Jurkat, Clone E6-1 (cell line): Measurements from ENCODE around the gene MCTP1.
A peak's percentile ranks its signal among the peaks of the same experiment; 100 is the strongest.
"Not testable (repeated sequence)": the region's sequence is repeated elsewhere in the genome, so short reads cannot be mapped to it uniquely, and the experiment has no call there.

ENCODE experiments used
- DNase-seq: peaks from one replicate; pipeline ENCODE4 v3.0.0-alpha.2; 2011; ENCODE audit warnings: low read depth, low spot score
- H3K4me3 ChIP-seq: 2 replicates; pipeline ENCODE4 v1.5.1; 2011; ENCODE audit warnings: mild to moderate bottlenecking, low read length, control low read depth, moderate library complexity

MCTP1 gene

GRCh38 chr5:95018946-95019345 lies 265.9 kb downstream of the MCTP1 start:
- DNase-seq, result no peak
- H3K4me3 ChIP-seq, result no peak overlapping the region

DNA sequence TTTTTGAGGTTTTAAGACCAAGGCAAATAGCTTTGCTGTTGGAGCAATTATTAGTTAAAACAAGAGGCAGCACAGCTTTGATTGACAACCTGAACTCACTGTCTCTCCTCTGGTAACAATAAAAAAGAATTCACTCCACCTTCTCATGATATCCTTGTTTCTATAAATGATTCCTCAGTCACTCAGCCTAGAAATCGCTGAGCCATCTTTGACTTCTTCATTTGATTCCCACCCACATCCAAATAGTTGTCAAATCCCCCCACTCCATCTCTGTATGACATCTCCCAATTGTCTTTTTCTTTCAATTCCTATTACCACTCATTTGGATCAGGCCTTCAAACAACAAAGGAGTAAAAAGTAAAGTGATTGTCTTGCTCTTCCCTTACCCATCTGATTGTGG lies 266.4 kb downstream of the MCTP1 start:
- no peak overlapping the region for H3K4me3 ChIP-seq
- no peak for DNase-seq

DNA sequence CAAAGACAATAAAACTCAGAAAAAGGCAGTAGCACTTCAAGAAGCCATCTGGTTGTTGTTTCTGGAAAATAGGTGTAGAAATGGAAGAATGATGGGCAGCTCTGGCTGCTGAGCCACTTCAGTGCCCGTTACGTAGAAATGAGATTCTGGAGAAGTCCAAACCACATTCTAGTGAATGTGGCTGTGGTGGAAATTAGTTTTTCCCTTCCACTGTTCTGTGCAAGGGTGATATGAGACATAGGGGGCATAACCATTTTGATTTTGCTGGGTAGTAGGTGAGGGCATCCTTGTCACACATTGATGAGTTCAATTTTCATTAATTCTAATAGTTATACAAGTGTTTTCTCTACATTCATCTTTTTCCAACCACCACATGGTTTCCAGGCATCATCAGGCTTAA lies 275.1 kb downstream of the MCTP1 start:
- no peak overlapping the region for H3K4me3 ChIP-seq
- no peak for DNase-seq

GRCh38 chr5:95007921-95008597 lies 276.8 kb downstream of the MCTP1 start:
- DNase-seq, result no peak
- H3K4me3 ChIP-seq, result no peak overlapping the region

- no peak for DNase-seq
Observed at GRCh38 chr5:95005811-95006210, 279.1 kb downstream of the MCTP1 start.

DNA sequence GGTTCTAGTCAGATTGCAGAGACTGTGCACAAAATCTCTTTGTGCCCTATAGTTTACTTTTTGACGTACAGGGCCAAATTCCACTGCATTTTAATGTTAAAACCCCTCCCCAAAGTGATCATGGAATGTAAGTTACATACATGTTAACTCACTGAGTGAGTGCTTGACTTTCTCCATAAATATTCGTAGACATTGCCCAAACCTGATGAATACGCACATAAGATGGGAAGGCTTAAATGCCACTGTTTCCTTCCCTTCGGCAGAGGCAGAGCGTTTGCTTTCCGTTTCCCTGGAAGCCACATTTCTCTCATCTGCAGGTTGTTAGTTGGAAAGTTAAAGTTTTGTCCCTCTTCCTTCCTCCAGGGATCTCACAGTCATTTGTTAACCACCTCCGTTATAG lies 286.2 kb downstream of the MCTP1 start:
- no peak overlapping the region for H3K4me3 ChIP-seq
- no peak for DNase-seq

More at GRCh38 chr5:95005811-95006210, 279.1 kb downstream of the MCTP1 start:
- no peak overlapping the region for H3K4me3 ChIP-seq

DNA sequence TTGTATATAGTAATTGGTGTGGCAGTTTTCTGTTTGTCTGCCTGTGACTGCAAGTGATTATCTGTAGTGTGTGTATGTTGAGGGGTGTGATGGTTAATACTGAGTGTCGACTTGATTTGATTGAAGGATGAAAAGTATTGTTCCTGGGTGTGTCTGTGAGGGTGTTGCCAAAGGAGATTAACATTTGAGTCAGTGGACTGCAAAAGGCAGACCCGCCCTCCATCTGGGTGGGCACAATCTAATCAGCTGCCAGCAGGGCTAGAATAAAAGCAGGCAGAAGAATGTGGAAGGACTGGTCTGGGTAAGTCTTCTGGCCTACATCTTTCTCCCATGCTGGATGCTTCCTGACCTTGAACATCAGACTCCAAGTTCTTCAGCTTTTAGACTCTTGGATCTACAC lies 290.4 kb downstream of the MCTP1 start:
- H3K4me3 ChIP-seq, DNase-seq: not testable (repeated sequence)

GRCh38 chr5:94993491-94993890 lies 291.4 kb downstream of the MCTP1 start:
- no peak overlapping the region for H3K4me3 ChIP-seq
- DNase-seq, result no peak

GRCh38 chr5:94992325-94992724 lies 292.6 kb downstream of the MCTP1 start:
- no peak for DNase-seq
- no peak overlapping the region for H3K4me3 ChIP-seq

GRCh38 chr5:94983861-94984535 lies 300.9 kb downstream of the MCTP1 start:
- no peak overlapping the region for H3K4me3 ChIP-seq

DNA sequence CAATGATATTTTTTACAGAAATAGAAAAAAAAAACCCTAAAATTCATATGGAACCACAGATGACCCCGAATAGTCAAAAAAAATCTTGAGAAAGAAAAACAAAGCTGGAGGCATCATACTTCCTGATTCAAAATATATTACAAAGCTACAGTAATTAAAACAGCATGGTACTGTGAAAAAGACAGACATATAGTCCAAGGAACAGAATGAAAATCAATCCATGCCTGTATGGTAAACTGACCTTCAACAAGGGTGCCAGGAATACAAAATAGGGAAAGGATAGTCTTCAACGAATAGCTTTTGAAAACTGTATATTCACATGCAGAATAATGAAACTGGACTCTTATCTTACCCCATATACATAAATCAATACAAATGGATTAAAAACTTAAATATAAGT lies 307.5 kb downstream of the MCTP1 start:
- H3K4me3 ChIP-seq, result no peak overlapping the region
- no peak for DNase-seq

More at GRCh38 chr5:94983861-94984535, 300.9 kb downstream of the MCTP1 start:
- no peak for DNase-seq

DNA sequence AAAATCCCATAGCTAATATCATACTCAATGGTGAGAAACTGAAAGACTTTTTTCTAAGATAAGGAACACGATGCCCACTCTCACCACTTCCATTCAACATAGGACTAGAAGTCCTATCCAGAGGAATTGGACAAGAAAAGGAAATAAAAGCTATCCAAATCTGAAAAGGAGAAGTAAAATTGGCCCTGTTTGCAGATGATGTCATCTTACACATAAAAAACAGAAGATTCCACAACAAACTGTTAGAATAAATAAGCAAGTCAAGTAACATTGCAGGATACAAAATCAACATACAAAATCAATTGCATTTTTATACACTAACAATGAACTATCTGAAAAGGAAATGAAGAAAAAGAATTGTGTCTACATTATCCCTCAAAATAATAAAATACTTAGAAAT lies 308.0 kb downstream of the MCTP1 start:
- H3K4me3 ChIP-seq, result no peak overlapping the region
- no peak for DNase-seq

- H3K4me3 ChIP-seq, result no peak overlapping the region
- DNase-seq, result no peak
Observed at GRCh38 chr5:94972268-94972667, 312.6 kb downstream of the MCTP1 start.

DNA sequence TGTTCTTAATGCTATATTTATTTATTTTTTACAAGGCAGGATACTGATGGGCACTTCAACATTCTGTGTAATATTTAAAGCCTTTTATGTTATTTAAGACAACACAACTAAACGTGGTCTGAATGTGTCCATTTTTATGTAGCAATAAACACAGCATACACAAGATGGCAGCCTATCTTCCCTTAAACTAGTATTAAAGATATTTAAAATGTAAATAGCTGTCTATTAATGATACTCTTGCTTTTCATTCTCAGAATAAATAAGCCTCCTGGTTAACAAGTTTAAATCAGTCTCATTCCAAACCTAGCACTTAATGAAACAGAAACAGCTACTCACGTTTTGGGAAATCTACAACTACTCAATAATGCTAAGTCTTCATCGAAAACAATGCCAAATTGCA lies 315.7 kb downstream of the MCTP1 start:
- peak; percentile 8 for DNase-seq

DNA sequence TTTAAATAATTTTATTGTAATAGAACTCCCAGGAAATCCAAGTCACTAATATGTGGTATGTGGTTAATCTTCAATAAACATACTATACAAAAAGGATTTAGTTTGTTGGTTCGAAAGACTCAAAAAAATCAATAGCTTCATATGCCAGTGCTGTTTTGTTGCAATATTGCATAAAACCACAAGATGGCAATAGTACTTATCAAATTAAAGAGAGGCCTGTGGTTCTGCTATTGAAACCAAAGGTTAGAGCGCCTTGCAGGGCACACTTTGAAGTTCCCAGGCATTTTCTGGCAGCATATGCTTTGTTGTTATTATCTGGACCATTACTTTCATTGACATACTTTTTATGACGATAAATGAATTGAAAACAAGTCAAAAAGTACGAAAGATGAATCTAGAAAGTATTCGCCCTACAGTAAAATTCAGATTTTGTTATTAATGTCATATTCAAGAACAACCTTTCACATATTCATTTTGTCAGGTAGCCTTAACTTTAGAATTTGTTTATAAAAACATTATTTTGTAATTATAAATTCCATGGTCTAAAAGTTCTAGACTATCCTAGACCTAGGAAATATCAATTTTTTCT lies 316.3 kb downstream of the MCTP1 start:
- H3K4me3 ChIP-seq, result no peak overlapping the region
- peak; percentile 70 for DNase-seq

More for the DNA sequence above, 315.7 kb downstream of the MCTP1 start:
- H3K4me3 ChIP-seq, result no peak overlapping the region

GRCh38 chr5:94967525-94967924 lies 317.4 kb downstream of the MCTP1 start:
- no peak for DNase-seq
- H3K4me3 ChIP-seq, result no peak overlapping the region

- not testable (repeated sequence) for DNase-seq, H3K4me3 ChIP-seq
Observed at GRCh38 chr5:94959279-94959678, 325.6 kb downstream of the MCTP1 start.

DNA sequence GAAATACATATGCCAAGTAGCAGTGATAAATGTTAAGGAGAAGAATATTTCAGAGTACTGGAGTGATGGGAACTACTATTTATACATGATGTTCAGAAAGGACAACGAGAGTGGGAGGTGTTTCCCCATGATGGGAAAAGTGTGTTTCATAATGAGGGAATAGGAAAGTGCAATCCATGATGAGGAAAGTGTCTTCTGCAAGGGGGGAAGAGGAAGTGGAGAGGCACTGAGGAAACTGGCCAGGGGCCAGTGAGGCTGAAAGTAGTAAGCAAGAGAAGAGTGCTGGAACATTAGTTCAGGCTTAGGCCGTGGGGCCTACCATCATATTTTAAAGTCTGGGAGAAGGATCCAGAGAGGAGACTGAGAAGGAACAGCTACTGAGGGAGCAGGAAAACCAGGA lies 339.2 kb downstream of the MCTP1 start:
- no peak overlapping the region for H3K4me3 ChIP-seq
- no peak for DNase-seq

DNA sequence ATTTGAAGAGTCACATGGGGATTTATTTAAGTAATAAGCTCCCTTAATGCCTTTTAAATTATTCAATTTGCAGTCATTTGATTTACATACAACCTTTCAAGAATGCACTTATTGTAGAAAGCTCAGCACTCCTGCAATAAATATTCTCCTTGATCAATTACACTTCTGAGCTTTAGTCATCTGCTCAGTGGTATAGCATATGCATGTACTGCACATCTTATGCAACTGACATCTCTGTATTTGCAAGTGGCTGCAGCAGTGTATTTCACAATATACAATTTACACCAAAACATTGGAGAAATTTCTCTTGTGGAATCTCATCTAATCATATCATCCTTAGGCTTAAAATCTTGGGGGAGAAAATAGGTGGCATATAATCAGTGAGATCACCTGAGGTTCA lies 340.7 kb downstream of the MCTP1 start:
- no peak for DNase-seq
- H3K4me3 ChIP-seq, result no peak overlapping the region

DNA sequence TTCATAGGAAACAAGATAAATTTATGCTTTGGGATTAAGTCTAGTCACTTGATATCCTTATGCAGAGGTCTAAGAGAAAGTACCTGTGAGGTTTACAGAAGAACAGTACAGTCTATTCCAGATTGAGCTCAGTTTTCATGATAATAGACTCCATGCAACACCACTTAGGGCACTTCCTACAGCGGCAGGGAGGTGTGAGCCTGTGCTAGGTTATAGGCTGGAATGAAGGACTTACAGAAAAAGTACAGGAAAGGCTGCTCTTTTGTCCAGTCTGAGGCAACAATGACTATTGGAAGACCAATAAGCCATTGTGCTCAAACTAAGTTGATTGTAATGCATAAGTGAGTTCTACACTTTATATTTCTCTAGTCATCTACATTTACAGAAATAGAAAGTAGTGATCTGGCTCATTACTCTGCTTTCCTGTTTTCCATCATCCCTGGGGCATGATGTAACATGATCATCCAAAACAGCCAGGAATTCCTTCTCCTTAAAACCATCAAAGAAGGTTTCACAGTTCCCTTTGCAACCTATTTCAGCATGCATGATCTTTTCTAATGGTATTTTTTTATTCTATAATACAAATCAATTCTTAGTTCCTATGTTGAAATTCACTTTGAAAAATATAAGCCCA lies 343.7 kb downstream of the MCTP1 start:
- H3K4me3 ChIP-seq, result no peak overlapping the region
- DNase-seq, result no peak
